Stimulated activated effector memory CD8-positive, alpha-beta T cell treated with anti-CD3 and anti-CD28 coated beads, Interleukin-12 subunit alpha, Interleukin-12 subunit beta, amount 100 ng/mL, for 72 hours (primary cell): ENCODE data around the gene PRDX5.
A peak's percentile ranks its signal among the peaks of the same experiment; 100 is the strongest.

Experiments used
- ATAC-seq: fragments of 150-1000 bp; cut with Tn5 transposase; 2 replicates; pipeline ENCODE4 v1.10.0; 2021
- DNase-seq, 2 donors: peaks; one replicate each; pipeline ENCODE4 v3.0.0; 2021 to 2022; ENCODE audit warnings: low spot score in 2 of 2
- H3K27ac Mint-ChIP-seq: one replicate; pipeline ENCODE4 v1.8.0; 2022; ENCODE audit warnings: mild to moderate bottlenecking, mixed read lengths
- H3K36me3 Mint-ChIP-seq: one replicate; pipeline ENCODE4 v1.8.0; 2022; ENCODE audit warnings: mild to moderate bottlenecking, mixed read lengths
- H3K4me1 Mint-ChIP-seq: one replicate; pipeline ENCODE4 v1.8.0; 2022; ENCODE audit warnings: mixed read lengths
- H3K4me3 Mint-ChIP-seq: one replicate; pipeline ENCODE4 v1.8.0; 2022; ENCODE audit warnings: mild to moderate bottlenecking, mixed read lengths
- H3K9me3 Mint-ChIP-seq: one replicate; pipeline ENCODE4 v1.8.0; 2022; ENCODE audit warnings: mixed read lengths

PRDX5 gene

GRCh38 chr11:64324692-64325469 lies 7.0 kb downstream of the PRDX5 start:
- peaks cover 19% of the 10 kb centered on the region for H3K4me1 Mint-ChIP-seq
- DNase-seq (no peak), ATAC-seq (no peak)
- peaks cover 33% of the 10 kb centered on the region for H3K36me3 Mint-ChIP-seq
- H3K27ac Mint-ChIP-seq, result no peak overlapping the region
- H3K4me3 Mint-ChIP-seq, result no peak overlapping the region
- H3K9me3 Mint-ChIP-seq, result no peaks in the 10 kb centered on the region

GRCh38 chr11:64327375-64327774 lies 9.5 kb downstream of the PRDX5 start:
- ATAC-seq (no peak), DNase-seq (no peak)
- H3K27ac Mint-ChIP-seq, result no peak overlapping the region
- peaks cover 16% of the 10 kb centered on the region for H3K4me1 Mint-ChIP-seq
- H3K9me3 Mint-ChIP-seq, result no peaks in the 10 kb centered on the region
- peaks cover 9% of the 10 kb centered on the region for H3K36me3 Mint-ChIP-seq
- no peak overlapping the region for H3K4me3 Mint-ChIP-seq

- ATAC-seq (no peak), DNase-seq (no peak)
- no peak overlapping the region for H3K4me3 Mint-ChIP-seq
- H3K27ac Mint-ChIP-seq, result no peak overlapping the region
- peaks cover 16% of the 10 kb centered on the region for H3K4me1 Mint-ChIP-seq
- H3K9me3 Mint-ChIP-seq, result no peaks in the 10 kb centered on the region
- H3K36me3 Mint-ChIP-seq, result peaks cover 4% of the 10 kb centered on the region
Observed at GRCh38 chr11:64327993-64328392, 10.1 kb downstream of the PRDX5 start.

- Mint-ChIP-seq H3K9me3 (no peaks in the 10 kb centered on the region), H3K27ac (no peak overlapping the region), H3K4me1 (peaks cover 27% of the 10 kb centered on the region), H3K36me3 (peaks cover 18% of the 10 kb centered on the region), H3K4me3 (no peak overlapping the region)
- DNase-seq, result no peak
- ATAC-seq, result no peak
Observed at GRCh38 chr11:64330888-64331287, 13.0 kb downstream of the PRDX5 start.

- Mint-ChIP-seq H3K27ac (peak overlapping the region; percentile 68), H3K9me3 (no peaks in the 10 kb centered on the region), H3K36me3 (peaks cover 18% of the 10 kb centered on the region), H3K4me3 (peak overlapping the region; percentile 36), H3K4me1 (peaks cover 27% of the 10 kb centered on the region)
- ATAC-seq (peak; percentile 94), DNase-seq (peak; percentile 75 to 92)
Observed at GRCh38 chr11:64331569-64332371, 13.8 kb downstream of the PRDX5 start.

GRCh38 chr11:64333556-64333955 lies 15.6 kb downstream of the PRDX5 start:
- Mint-ChIP-seq H3K9me3 (no peaks in the 10 kb centered on the region), H3K4me1 (peaks cover 32% of the 10 kb centered on the region), H3K36me3 (peaks cover 30% of the 10 kb centered on the region), H3K4me3 (no peak overlapping the region), H3K27ac (no peak overlapping the region)
- DNase-seq, result no peak
- ATAC-seq, result no peak

- ATAC-seq, result peak; percentile 82
Observed at GRCh38 chr11:64334764-64335735, 17.1 kb downstream of the PRDX5 start.

GRCh38 chr11:64337538-64338249 lies 19.8 kb downstream of the PRDX5 start:
- H3K27ac Mint-ChIP-seq, result peak overlapping the region; percentile 29
- H3K4me3 Mint-ChIP-seq, result peak overlapping the region; percentile 90
- no peaks in the 10 kb centered on the region for H3K9me3 Mint-ChIP-seq
- ATAC-seq (no peak), DNase-seq (no peak)
- H3K4me1 Mint-ChIP-seq, result peaks cover 45% of the 10 kb centered on the region
- H3K36me3 Mint-ChIP-seq, result peaks cover 65% of the 10 kb centered on the region

More at GRCh38 chr11:64334764-64335735, 17.1 kb downstream of the PRDX5 start:
- no peak for DNase-seq
- Mint-ChIP-seq H3K27ac (peak overlapping the region; percentile 78), H3K36me3 (peaks cover 45% of the 10 kb centered on the region), H3K4me3 (peak overlapping the region; percentile 7), H3K9me3 (no peaks in the 10 kb centered on the region), H3K4me1 (peaks cover 44% of the 10 kb centered on the region)

- DNase-seq (no peak), ATAC-seq (no peak)
- Mint-ChIP-seq H3K36me3 (peaks cover 64% of the 10 kb centered on the region), H3K9me3 (no peaks in the 10 kb centered on the region), H3K4me3 (peak overlapping the region; percentile 90), H3K27ac (peak overlapping the region; percentile 83), H3K4me1 (peaks cover 45% of the 10 kb centered on the region)
Observed at GRCh38 chr11:64338716-64339115, 20.8 kb downstream of the PRDX5 start.

GRCh38 chr11:64339286-64339685 lies 21.4 kb downstream of the PRDX5 start:
- ATAC-seq (no peak), DNase-seq (no peak)
- H3K4me1 Mint-ChIP-seq, result peaks cover 45% of the 10 kb centered on the region
- no peaks in the 10 kb centered on the region for H3K9me3 Mint-ChIP-seq
- peaks cover 64% of the 10 kb centered on the region for H3K36me3 Mint-ChIP-seq
- H3K27ac Mint-ChIP-seq, result peak overlapping the region; percentile 83
- H3K4me3 Mint-ChIP-seq, result peak overlapping the region; percentile 90

GRCh38 chr11:64339754-64340408 lies 22.0 kb downstream of the PRDX5 start, which contains the start of gene CCDC88B:
Gene CCDC88B (plus strand): TSS chr11:64340204. CDS start chr11:64340267, 63 bp downstream.
- H3K36me3 Mint-ChIP-seq, result peaks cover 68% of the 10 kb centered on the region
- DNase-seq, result peak; percentile 63 to 91
- H3K4me1 Mint-ChIP-seq, result peaks cover 43% of the 10 kb centered on the region
- peak within 1 kb of the TSS; percentile 90 for H3K4me3 Mint-ChIP-seq
- peak; percentile 86 for ATAC-seq
- H3K9me3 Mint-ChIP-seq, result no peaks in the 10 kb centered on the region
- H3K27ac Mint-ChIP-seq, result peak within 1 kb of the TSS; percentile 83

- peak; percentile 65 for ATAC-seq
- peak overlapping the region; percentile 90 for H3K4me3 Mint-ChIP-seq
- H3K27ac Mint-ChIP-seq, result peak overlapping the region; percentile 83
- peaks cover 41% of the 10 kb centered on the region for H3K4me1 Mint-ChIP-seq
- no peaks in the 10 kb centered on the region for H3K9me3 Mint-ChIP-seq
- H3K36me3 Mint-ChIP-seq, result peaks cover 72% of the 10 kb centered on the region
- peak; percentile 81 to 95 for DNase-seq
Observed at GRCh38 chr11:64340671-64341335, 22.9 kb downstream of the PRDX5 start.

- peak overlapping the region; percentile 83 for H3K27ac Mint-ChIP-seq
- H3K4me3 Mint-ChIP-seq, result peak overlapping the region; percentile 90
- H3K4me1 Mint-ChIP-seq, result peaks cover 41% of the 10 kb centered on the region
Observed at GRCh38 chr11:64341429-64341828, 23.5 kb downstream of the PRDX5 start.

More at GRCh38 chr11:64341429-64341828, 23.5 kb downstream of the PRDX5 start:
- ATAC-seq (no peak), DNase-seq (no peak)
- H3K9me3 Mint-ChIP-seq, result no peaks in the 10 kb centered on the region
- H3K36me3 Mint-ChIP-seq, result peaks cover 79% of the 10 kb centered on the region
